ENCODE measurements around the gene GRAMD1A. TPM values are rescaled to one million over a fixed set of nuclear protein-coding genes. Genes with fewer than 3 reads are reported as not detected.
A peak's percentile ranks its signal among the peaks of the same experiment; 100 is the strongest.

The GRAMD1A gene
- total and polyA plus RNA-seq, 9 of the 15 experiments (the other 6 are each of a cell fraction or from before 2014, with no cell fraction given): 1.4 to 63.8 (median 38.5) TPM

GRCh38 chr19:34975056-34975455 is 25.1 kb upstream of the GRAMD1A start:
- H3K36me3 ChIP-seq (ENCODE audit: control insufficient read depth, insufficient read depth, low read length): no peaks in the 10 kb centered on the region
- 35% methylated on average over 5 of the region's 5 CpGs for WGBS (ENCODE audit: insufficient coverage, low coverage, missing lambda C conversion rate)
- CTCF ChIA-PET (ENCODE audit: low intra/inter-chr PET ratio): interaction anchor here (3.0 kb wide), 1 partner anchor 38 kb away, joined by 28 read pairs; no protein-coding TSS in a partner anchor
- FAIRE-seq (peak; percentile 15), DNase-seq (ENCODE audit: extremely low read depth in 1 of 4, low spot score in 3 of 4) (no peak), ATAC-seq (no peak)
- POLR2A ChIA-PET: interaction anchor here (0.6 to 0.7 kb wide), 2 partner anchors 79 to 829 kb away, joined by 3 read pairs; no protein-coding TSS in a partner anchor
- in situ Hi-C loops (cut with MboI): no loop called here
- H4K20me1 ChIP-seq (replicated peaks; ENCODE audit: control insufficient read depth, insufficient read depth, low read length): no peaks in the 10 kb centered on the region
- no peak overlapping the region for H2AFZ ChIP-seq (ENCODE audit: low read depth, low read length)
- H3K27me3 ChIP-seq (ENCODE audit: control insufficient read depth in 2 of 2, insufficient read depth in 2 of 2, low read length in 2 of 2): no peaks in the 10 kb centered on the region
- no peak overlapping the region for H3K4me3 ChIP-seq
- H3K9me3 ChIP-seq (replicated peaks; ENCODE audit: control insufficient read depth, insufficient read depth, low read depth, low read length): peaks cover 17% of the 10 kb centered on the region
- H3K4me2 ChIP-seq (ENCODE audit: insufficient read depth, low read length): no peak overlapping the region
- H3K9me1 ChIP-seq (ENCODE audit: control insufficient read depth, insufficient read depth, low read length): no peaks in the 10 kb centered on the region
- H3K4me1 ChIP-seq (replicated peaks in 1 of 2; ENCODE audit: control insufficient read depth in 2 of 2, insufficient read depth in 2 of 2, low read length in 2 of 2): peaks cover 21 to 26% of the 10 kb centered on the region in 2 experiments; a peak in 4 of 5 replicates
- H3K79me2 ChIP-seq (ENCODE audit: control insufficient read depth, insufficient read depth, low read length): no peaks in the 10 kb centered on the region
- no TSS peak for BruUV-seq (replicated peaks)
- H3K27ac ChIP-seq (ENCODE audit: extremely low read depth, low read depth, low read length): no peak overlapping the region
- no peak for TF ChIP-seq ZBTB5 (IDR thresholded peaks at IDR 0.05)
- H3K9ac ChIP-seq (ENCODE audit: insufficient read depth in 1 of 2, low read depth in 2 of 2, low read length in 2 of 2): no peak overlapping the region
- intact Hi-C loops (cut with micrococcal nuclease): no loop called here

- H3K4me2 ChIP-seq (ENCODE audit: insufficient read depth, low read length): no peak overlapping the region
- no peaks in the 10 kb centered on the region for H3K36me3 ChIP-seq (ENCODE audit: control insufficient read depth, insufficient read depth, low read length)
- H3K4me3 ChIP-seq: no peak overlapping the region
- H2AFZ ChIP-seq (ENCODE audit: low read depth, low read length): no peak overlapping the region
- intact Hi-C loops (cut with micrococcal nuclease) (no loop called here), in situ Hi-C loops (cut with MboI) (no loop called here)
- H3K4me1 ChIP-seq (replicated peaks in 1 of 2; ENCODE audit: control insufficient read depth in 2 of 2, insufficient read depth in 2 of 2, low read length in 2 of 2): peaks cover 23 to 29% of the 10 kb centered on the region in 2 experiments; a peak in 4 of 5 replicates
- ChIA-PET POLR2A (no interaction called here), CTCF (ENCODE audit: low intra/inter-chr PET ratio) (no interaction called here)
- peak in 1 of 4 experiments; percentile 27 for DNase-seq (ENCODE audit: extremely low read depth in 1 of 4, low spot score in 3 of 4)
- 40% methylated on average over 3 of the region's 3 CpGs for WGBS (ENCODE audit: insufficient coverage, low coverage, missing lambda C conversion rate)
- FAIRE-seq: no peak
- ATAC-seq: no peak
- no peaks in the 10 kb centered on the region for H3K9me1 ChIP-seq (ENCODE audit: control insufficient read depth, insufficient read depth, low read length)
- H3K27ac ChIP-seq (ENCODE audit: extremely low read depth, low read depth, low read length): no peak overlapping the region
- no TSS peak for BruUV-seq (replicated peaks)
- H3K9me3 ChIP-seq (replicated peaks; ENCODE audit: control insufficient read depth, insufficient read depth, low read depth, low read length): peaks cover 12% of the 10 kb centered on the region
- H3K79me2 ChIP-seq (ENCODE audit: control insufficient read depth, insufficient read depth, low read length): no peaks in the 10 kb centered on the region
- no peaks in the 10 kb centered on the region for H3K27me3 ChIP-seq (ENCODE audit: control insufficient read depth in 2 of 2, insufficient read depth in 2 of 2, low read length in 2 of 2)
- H4K20me1 ChIP-seq (replicated peaks; ENCODE audit: control insufficient read depth, insufficient read depth, low read length): no peaks in the 10 kb centered on the region
- no peak overlapping the region for H3K9ac ChIP-seq (ENCODE audit: insufficient read depth in 1 of 2, low read depth in 2 of 2, low read length in 2 of 2)
- TF ChIP-seq CBX3 (IDR thresholded peaks at IDR 0.05; ENCODE audit: borderline replicate concordance in 1 of 2, low read length in 2 of 2) (peak in 1 of 2 experiments; percentile 96; a peak in 2 of 3 replicates), CBX1 (IDR thresholded peaks at IDR 0.05; ENCODE audit: low read depth) (peak; percentile 93; the same call in 1 of the 2 replicates), ZNF780A (CRISPR knock-in tag; IDR thresholded peaks at IDR 0.05) (no peak), TRIM24 (IDR thresholded peaks at IDR 0.05) (peak in 1 of 2 experiments; percentile 74; a peak in 2 of 4 replicates), EHMT2 (IDR thresholded peaks at IDR 0.05) (0 out of 2 replicates have a peak, but pooled peaks have one; percentile 8), ZNF699 (CRISPR knock-in tag; IDR thresholded peaks at IDR 0.05; ENCODE audit: insufficient replicate concordance) (no peak), RCOR1 (IDR thresholded peaks at IDR 0.05; ENCODE audit: borderline replicate concordance in 1 of 2, low read depth in 2 of 2, low read length in 2 of 2) (no peak), ZEB2 (IDR thresholded peaks at IDR 0.05) (0 out of 2 replicates have a peak, but pooled peaks have one; percentile 32), ZNF280A (IDR thresholded peaks at IDR 0.05; ENCODE audit: low read depth, partially characterized antibody) (peak; percentile 80)
Measured at GRCh38 chr19:34976611-34977010, 23.5 kb upstream of the GRAMD1A start.
